PFSK-1 (cell line): ENCODE data around the gene WDR7.

Source experiments
- FOXP2 ChIP-seq: optimal IDR thresholded peaks from 2 replicates; pipeline ENCODE3; 2011; ENCODE audit warnings: borderline replicate concordance, control low read depth, inconsistent platforms; ENCODE audit not compliant: insufficient read depth; ENCODE audit errors: extremely low read length, extremely low read depth
- POLR2AphosphoS5 ChIP-seq: IDR thresholded peaks from 2 replicates; pipeline ENCODE4 v1.6.1; 2012; ENCODE audit warnings: low read depth, mild to moderate bottlenecking, control low read depth, low read length, moderate library complexity
- SIN3A ChIP-seq: IDR thresholded peaks from 2 replicates; pipeline ENCODE4 v1.6.1; 2012; ENCODE audit warnings: mild to moderate bottlenecking, low read length, moderate library complexity, borderline replicate concordance; ENCODE audit not compliant: insufficient read depth
- TAF1 ChIP-seq: IDR thresholded peaks from 2 replicates; pipeline ENCODE4 v1.6.1; 2012; ENCODE audit warnings: low read length, control low read depth, borderline replicate concordance; ENCODE audit not compliant: insufficient read depth
- TF ChIP-seq, protein P1 (sequence below), 2 experiments: IDR thresholded peaks; 2 replicates each; pipeline versions ENCODE4 v1.6.1 to v1.8.0; 2011 to 2012; ENCODE audit warnings: low read depth in 2 of 2, low read length in 2 of 2, control low read depth in 1 of 2, inconsistent platforms in 1 of 2, mild to moderate bottlenecking in 1 of 2, moderate library complexity in 1 of 2; ENCODE audit not compliant: insufficient read depth in 1 of 2

Gene WDR7

DNA sequence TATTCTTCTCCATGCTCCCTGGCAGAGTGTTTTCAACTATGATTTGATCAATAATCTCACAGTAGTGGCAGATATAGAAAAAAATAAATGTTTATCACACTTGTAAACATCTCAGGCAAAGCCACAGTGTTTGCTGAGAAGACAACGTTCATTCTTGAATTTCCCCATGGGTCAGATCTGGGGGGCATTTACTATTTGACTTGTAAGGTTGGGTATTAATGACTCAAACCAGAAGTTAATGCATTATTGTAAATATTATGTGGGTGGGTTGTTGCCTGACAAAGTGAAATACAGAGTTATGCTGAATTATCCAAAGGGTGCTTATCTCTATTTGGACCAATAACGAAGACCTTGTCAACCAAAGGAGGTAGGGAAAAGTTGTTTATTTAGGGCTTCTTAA is 346.0 kb downstream of the WDR7 start:
- TF ChIP-seq SIN3A (no peak), TAF1 (no peak), POLR2AphosphoS5 (no peak), FOXP2 (no peak)
- TF ChIP-seq, protein P1, sequence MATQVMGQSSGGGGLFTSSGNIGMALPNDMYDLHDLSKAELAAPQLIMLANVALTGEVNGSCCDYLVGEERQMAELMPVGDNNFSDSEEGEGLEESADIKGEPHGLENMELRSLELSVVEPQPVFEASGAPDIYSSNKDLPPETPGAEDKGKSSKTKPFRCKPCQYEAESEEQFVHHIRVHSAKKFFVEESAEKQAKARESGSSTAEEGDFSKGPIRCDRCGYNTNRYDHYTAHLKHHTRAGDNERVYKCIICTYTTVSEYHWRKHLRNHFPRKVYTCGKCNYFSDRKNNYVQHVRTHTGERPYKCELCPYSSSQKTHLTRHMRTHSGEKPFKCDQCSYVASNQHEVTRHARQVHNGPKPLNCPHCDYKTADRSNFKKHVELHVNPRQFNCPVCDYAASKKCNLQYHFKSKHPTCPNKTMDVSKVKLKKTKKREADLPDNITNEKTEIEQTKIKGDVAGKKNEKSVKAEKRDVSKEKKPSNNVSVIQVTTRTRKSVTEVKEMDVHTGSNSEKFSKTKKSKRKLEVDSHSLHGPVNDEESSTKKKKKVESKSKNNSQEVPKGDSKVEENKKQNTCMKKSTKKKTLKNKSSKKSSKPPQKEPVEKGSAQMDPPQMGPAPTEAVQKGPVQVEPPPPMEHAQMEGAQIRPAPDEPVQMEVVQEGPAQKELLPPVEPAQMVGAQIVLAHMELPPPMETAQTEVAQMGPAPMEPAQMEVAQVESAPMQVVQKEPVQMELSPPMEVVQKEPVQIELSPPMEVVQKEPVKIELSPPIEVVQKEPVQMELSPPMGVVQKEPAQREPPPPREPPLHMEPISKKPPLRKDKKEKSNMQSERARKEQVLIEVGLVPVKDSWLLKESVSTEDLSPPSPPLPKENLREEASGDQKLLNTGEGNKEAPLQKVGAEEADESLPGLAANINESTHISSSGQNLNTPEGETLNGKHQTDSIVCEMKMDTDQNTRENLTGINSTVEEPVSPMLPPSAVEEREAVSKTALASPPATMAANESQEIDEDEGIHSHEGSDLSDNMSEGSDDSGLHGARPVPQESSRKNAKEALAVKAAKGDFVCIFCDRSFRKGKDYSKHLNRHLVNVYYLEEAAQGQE (IDR thresholded peaks at IDR 0.05; ENCODE audit: insufficient read depth in 1 of 2, low read depth in 2 of 2, low read length in 2 of 2) = no peak

DNA sequence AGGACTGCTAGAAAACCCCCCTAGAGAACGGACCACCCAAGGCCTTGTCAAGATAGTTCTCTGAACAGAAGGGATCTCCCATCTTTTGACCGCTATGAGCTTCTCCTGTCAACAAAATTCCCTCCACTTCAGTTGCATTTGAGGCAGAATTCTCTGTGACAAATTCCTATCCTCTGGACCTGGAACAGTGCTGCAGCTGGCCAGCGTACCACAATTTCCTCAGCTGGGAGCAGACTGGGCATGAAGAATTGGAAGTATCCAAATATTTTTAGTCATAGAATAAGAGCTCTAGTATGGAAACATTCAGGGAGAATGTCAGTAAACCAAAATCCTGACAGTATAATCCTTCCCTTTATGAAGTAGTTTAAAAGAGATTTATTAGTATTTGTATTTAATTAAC is 348.7 kb downstream of the WDR7 start:
- TF ChIP-seq, protein P1 (IDR thresholded peaks at IDR 0.05; ENCODE audit: insufficient read depth in 1 of 2, low read depth in 2 of 2, low read length in 2 of 2) = no peak
- no peak for TF ChIP-seq SIN3A
- TF ChIP-seq TAF1 = no peak
- TF ChIP-seq POLR2AphosphoS5 = no peak
- TF ChIP-seq FOXP2 = no peak

DNA sequence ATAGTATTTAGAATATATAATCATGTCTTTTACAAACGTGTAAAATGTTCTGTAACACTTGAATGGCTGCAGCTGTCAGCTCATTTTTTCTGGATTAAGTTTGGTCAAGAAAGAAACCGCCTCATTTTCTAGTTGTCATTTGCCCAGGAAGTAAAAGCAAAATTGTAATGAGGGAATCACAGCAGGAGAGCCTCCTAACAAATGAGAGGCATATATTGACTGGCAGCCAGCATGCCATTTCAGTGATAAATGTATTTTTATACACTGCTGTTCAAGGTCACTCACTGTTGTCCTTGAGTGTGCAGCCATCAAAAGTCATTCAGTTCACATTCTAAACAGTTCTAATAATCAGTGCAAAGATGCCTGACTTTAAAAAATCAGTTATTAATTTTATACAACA is 351.5 kb downstream of the WDR7 start:
- TF ChIP-seq TAF1 = no peak
- no peak for TF ChIP-seq FOXP2
- TF ChIP-seq, protein P1 (IDR thresholded peaks at IDR 0.05; ENCODE audit: insufficient read depth in 1 of 2, low read depth in 2 of 2, low read length in 2 of 2) = no peak
- no peak for TF ChIP-seq POLR2AphosphoS5
- TF ChIP-seq SIN3A = no peak

DNA sequence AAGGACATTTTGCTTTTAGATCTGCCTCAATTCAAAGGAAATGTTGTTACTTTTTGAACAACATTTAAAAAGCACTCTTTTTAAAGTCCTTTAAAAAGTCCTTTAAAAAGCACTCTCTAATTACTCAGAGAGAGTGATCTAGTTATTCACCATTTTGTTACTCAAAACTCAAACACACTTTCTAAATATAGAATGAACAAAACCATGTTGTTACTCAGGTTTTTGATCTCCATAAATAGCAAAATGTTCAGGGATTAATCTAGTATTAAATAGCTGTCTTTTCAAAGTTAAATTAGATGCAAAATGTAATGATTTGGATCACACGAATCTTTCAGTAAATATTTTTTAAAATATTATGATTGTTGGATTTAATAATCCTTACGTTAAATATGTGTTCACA is 352.2 kb downstream of the WDR7 start:
- TF ChIP-seq, protein P1 (IDR thresholded peaks at IDR 0.05; ENCODE audit: insufficient read depth in 1 of 2, low read depth in 2 of 2, low read length in 2 of 2) = no peak
- TF ChIP-seq SIN3A (no peak), POLR2AphosphoS5 (no peak), TAF1 (no peak), FOXP2 (no peak)
